ENCODE results near the gene TYMS.

The TYMS gene

DNA sequence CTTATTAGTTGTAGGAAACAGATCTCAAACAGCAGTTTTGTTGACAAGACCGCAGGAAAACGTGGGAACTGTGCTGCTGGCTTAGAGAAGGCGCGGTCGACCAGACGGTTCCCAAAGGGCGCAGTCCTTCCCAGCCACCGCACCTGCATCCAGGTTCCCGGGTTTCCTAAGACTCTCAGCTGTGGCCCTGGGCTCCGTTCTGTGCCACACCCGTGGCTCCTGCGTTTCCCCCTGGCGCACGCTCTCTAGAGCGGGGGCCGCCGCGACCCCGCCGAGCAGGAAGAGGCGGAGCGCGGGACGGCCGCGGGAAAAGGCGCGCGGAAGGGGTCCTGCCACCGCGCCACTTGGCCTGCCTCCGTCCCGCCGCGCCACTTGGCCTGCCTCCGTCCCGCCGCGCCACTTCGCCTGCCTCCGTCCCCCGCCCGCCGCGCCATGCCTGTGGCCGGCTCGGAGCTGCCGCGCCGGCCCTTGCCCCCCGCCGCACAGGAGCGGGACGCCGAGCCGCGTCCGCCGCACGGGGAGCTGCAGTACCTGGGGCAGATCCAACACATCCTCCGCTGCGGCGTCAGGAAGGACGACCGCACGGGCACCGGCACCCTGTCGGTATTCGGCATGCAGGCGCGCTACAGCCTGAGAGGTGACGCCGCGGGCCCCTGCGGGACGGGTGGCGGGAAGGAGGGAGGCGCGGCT is at the start of gene TYMS:
Gene TYMS, plus strand, starts transcription at position 343 of the 690 bp plus-strand sequence. Its CDS starts 90 bp downstream, at position 433.
- no peak for DNase-seq (ENCODE audit: low read depth, low spot score)

GRCh38 chr18:607930-608329 is 49.5 kb upstream of the TYMS start:
- DNase-seq (ENCODE audit: low read depth, low spot score): no peak

- no peak for DNase-seq (ENCODE audit: low read depth, low spot score)
These were observed 47.1 kb upstream of the TYMS start for GRCh38 chr18:610214-610928.

- DNase-seq (ENCODE audit: low read depth, low spot score): no peak
These were observed 45.3 kb upstream of the TYMS start for GRCh38 chr18:612156-612555.

- DNase-seq (ENCODE audit: low read depth, low spot score): no peak
These were observed 43.3 kb upstream of the TYMS start for GRCh38 chr18:614193-614592.

GRCh38 chr18:615092-615521 is 42.3 kb upstream of the TYMS start:
- DNase-seq (ENCODE audit: low read depth, low spot score): no peak

DNA sequence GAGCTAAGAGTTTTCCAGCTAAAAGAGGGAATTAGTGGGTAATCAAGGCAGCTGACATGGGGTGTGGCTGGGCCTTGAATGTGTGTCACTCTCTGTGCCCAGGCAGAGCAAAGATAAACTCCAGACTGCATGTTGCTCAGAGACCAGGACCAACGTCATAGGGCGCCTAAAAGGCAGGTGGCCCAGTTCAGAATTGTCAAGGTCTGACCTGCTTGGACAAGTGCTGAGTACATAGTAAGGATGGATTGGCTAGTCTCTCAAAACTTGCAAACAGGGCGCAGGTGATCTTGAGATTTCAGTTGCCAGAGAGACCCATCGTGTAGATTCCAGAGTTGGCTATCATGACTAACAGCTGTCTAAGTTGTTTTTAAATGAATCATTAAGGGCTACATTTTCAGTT is 41.7 kb upstream of the TYMS start:
- no peak for DNase-seq (ENCODE audit: low read depth, low spot score)

- DNase-seq (ENCODE audit: low read depth, low spot score): no peak
These were observed 41.0 kb upstream of the TYMS start for GRCh38 chr18:616380-616995.

DNA sequence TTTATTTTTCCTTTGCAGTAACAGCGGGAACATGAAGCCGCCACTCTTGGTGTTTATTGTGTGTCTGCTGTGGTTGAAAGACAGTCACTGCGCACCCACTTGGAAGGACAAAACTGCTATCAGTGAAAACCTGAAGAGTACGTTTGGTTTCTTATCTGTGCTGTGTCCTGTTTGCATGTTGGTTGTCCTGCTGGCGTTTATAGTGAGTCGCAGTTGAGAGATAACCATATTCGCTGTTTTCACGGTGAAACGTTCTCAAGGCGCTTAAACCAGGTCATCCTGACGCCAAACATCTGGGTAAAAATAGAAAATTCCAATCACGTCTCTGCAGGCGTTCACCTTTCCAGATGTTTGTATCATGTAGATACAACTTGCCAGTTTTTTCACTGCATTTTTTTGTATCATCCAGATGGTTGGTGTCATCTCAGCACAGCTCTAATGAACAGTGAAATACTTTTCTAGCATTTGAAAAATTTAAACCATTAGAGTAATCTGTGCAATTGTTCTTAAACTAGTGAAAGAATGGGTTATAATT is 39.4 kb upstream of the TYMS start:
- DNase-seq (ENCODE audit: low read depth, low spot score): no peak

DNA sequence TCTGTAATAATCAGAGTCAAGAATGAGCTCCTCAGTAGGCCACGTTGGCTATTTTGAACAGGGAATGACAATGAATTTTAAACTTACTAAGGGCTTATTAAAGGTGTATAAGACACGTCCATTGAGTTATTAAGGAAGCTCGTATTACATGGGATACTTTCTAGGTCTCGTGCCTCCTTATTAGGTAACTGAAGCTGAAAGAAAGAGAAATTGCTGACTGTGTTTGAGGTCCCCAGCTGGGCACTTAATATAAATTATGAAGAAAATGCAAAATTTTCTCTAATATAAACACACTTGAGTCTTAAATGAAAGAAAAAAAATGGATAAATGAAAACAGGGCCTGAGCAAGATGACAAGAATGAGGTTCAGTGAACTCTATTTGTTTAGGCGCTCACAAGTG is 38.8 kb upstream of the TYMS start:
- no peak for DNase-seq (ENCODE audit: low read depth, low spot score)

DNA sequence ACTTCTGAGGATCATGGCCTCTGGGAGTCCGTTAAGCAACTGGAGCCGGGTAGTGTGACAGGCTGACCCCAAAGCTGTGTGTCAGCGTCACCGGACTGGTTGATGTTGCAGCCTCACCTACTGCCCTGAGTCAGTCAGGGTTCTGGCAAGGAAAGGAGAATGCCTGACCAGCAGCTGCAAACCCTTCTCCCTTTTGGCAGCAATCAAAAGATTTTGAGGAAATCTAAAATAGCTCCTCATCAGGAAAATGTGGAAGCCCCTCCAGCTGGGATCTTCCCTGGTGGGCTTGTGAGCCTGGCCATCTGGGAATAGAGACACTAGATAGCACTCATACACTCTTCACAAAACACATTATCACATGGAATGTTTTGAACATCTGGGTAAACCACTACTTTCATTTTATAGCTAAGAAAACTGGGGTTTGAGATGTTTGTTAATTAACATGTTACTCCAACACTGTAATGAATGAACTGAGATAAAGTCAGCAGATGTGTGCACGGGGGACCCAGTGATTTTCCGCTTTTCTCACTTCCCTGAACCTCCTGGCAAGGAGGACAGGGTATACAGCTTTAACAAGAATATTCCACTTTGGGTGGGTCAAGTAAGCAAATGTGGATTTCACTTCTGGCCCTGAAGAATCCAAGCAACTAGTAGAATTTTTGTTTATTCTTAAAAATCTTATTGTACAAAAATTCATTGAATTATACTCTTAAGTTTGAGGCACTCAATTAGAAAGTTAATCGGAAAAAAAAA is 36.0 kb upstream of the TYMS start:
- no peak for DNase-seq (ENCODE audit: low read depth, low spot score)

DNA sequence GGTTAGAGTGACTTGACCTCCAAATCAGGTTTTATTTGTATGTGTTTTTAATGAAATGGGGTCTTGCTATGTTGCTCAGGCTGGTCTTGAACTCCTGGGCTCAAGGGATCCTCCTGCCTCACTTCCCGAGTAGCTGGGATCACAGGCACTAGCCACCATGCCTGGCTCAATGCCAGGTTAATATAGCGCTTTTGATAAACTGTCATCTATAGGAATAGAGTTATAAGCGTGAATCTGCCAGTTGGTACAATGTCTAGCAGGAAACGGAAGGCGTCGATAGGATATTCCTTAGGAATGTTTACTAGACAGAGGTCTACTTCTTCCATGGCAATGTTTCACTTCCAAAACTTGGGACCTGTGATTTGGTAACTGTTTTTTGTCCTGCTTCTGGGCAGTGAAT is 35.2 kb upstream of the TYMS start:
- DNase-seq (ENCODE audit: low read depth, low spot score): no peak

DNA sequence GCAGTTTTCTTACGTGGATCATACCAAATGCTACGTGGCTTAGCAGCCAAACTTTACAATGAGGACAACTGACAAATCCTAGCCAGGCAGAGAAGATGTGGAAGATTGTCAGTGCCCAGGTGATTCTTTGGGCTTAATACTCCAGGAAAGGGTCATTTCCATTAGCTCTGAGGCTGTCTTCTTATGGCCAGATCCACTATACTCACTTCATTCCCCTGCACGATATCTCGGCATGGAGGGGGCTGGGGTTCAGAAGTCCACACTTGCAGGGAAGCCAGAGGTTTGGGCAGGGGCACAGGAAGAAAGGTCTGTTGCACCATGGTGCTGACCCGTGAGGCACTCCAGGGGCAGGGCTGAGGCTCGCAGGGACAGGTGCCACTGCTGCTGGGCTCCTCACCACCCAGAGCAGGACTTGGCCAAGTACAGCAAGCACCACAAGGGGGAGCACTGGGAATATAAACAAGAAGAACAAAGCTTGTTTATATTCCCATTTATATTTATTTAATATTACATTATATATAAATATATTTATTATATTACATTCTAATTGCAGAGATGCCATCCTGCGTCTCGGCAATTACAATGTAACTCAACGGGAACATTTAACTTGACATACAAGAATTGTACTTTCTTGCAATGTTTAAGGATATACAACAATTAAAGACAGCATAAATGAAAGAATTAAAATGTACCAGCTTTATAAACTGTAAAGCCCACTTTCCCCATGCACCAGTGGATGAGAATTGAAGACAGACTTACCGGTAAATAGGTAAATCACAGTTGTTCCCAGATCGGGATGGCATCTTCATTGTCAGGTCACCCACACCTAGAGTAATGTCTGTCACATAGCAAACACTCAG is 33.5 kb upstream of the TYMS start:
- no peak for DNase-seq (ENCODE audit: low read depth, low spot score)

DNA sequence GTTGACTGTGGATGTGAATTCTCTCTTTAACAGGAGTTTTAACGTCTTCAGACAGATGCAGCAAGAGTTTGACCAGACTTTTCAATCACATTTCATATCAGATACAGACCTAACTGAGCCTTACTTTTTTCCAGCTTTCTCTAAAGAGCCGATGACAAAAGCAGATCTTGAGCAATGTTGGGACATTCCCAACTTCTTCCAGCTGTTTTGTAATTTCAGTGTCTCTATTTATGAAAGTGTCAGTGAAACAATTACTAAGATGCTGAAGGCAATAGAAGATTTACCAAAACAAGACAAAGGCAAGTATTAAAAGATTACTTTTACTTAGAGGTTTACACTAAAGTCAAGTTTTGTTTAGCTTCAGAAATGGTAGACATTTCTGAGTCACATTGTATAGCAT is 30.2 kb upstream of the TYMS start:
- no peak for DNase-seq (ENCODE audit: low read depth, low spot score)

DNA sequence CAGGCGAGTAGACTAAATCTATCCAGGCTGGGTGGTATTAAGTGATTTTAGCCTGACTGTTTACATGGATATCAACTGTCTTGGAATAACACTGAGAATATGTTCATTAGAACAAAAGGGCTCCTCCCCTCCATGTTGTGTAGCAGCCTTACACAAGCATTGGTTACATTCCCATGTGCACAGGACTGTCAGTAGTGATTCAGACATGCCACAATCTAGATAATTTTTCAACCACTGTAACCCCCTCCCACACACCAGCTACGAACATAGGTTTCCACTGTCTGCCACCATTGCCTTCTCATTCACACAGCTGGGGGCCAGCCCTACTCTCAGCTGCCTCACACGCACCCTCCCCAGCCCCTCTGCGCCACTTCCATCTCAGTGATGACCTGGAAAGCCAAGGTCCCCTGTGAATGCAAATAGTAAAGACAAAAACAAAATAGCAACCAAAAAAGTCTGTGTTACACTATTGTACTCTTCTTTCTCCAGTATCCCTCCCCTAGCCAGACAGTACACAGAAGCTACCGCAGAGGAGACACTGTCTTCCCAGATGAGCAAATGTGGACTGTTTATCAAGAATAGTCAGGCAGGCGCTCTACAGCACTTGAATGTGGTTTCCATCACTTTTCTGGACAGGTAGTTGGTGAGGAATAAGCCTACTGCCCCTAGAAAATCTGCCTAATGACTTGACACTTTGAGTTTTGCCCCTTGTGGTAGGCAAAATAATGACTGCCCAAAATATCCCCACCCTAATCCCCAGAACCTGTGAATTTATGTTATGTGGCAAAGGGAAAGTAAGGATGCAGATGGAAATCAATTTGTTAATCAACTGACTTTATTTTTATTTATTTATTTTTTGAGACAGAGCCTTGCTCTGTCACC is 27.9 kb upstream of the TYMS start:
- no peak for DNase-seq (ENCODE audit: low read depth, low spot score)

DNA sequence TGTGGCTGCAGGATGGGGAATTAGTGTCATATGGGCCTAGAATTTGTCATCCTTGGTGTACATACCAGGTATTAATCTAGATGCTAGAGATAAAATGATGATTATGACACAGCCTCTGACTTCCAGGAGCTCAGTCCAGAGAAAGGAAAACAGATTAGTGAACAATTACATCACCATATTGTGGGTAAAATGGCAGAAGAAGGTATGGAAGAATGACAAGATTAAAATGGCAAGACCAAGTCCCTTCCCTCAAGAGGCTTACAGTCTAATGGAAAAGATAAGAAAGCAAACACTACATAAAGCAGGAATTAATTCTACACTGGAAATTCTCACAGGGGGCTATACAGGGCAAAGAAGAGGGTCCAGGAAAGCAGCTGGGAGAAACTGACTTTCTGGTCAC is 25.9 kb upstream of the TYMS start:
- DNase-seq (ENCODE audit: low read depth, low spot score): no peak

DNA sequence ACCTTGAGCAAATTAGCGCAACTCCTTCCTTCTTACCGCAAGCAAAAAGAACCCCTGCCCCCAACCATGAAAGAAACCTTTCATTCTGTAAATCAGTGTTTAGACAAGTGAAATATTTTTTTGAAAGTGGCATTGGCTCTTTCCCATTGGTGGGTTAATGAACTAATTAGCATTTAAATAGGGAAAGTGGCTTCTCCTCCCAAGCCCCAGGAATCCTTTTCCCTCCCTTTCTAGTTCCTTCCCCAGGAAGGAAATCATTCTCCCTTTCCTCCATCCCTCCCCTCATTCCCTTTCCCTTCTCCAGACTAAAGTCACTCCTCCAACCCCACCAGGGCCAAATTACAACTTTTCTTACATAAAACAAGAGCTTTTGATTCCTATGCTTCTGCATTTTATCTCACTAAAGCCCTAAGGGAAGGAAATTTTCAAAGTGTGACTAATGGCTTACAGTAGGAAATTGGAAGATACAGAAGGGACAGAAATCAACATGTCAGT is 22.9 kb upstream of the TYMS start:
- DNase-seq (ENCODE audit: low read depth, low spot score): no peak

- no peak for DNase-seq (ENCODE audit: low read depth, low spot score)
These were observed 22.3 kb upstream of the TYMS start for GRCh38 chr18:635171-635570.

DNA sequence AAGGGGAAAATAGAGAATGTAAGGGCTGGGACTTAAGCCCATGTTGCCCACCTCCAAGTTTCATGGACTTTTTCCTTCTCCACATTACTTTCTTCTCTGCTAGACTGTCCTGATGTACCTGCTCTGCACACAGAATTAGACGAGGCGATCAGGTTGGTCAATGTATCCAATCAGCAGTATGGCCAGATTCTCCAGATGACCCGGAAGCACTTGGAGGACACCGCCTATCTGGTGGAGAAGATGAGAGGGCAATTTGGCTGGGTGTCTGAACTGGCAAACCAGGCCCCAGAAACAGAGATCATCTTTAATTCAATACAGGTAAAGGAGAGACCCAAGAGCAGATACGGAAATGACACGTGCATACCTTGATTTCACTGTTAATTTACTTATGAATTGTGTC is 16.2 kb upstream of the TYMS start:
- DNase-seq (ENCODE audit: low read depth, low spot score): no peak
